Measurements from ENCODE around the gene FAM111B. TPM values are rescaled to one million over a fixed set of nuclear protein-coding genes. Genes with fewer than 3 reads are reported as not detected.

FAM111B gene
- total RNA-seq, 3 donors from 2014 or later (not counting 1 experiment from before 2014, with no cell fraction given) = 1.2 to 1.9 (median 1.4) TPM

DNA sequence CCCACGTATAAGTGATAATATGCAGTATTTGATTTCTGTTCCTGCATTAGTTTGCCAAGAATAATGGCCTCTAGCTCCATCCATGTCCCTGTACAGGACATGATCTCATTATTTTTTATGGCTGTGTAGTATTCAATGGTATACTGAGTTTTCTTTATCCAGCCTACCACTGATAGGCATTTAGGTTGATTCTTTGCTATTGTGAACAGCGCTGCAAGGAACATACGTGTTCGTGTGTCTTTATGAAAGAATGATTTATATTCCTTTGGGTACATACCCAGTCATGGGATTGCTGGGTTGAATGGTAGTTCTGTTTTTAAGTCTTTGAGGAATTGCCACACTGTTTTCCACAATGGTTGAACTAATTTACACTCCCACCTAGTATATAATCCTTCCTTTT lies 34.2 kb downstream of the FAM111B start:
- H3K36me3 ChIP-seq (ENCODE audit: control insufficient read depth, insufficient read depth, low read length) = peaks cover 10% of the 10 kb centered on the region
- no peak overlapping the region for H3K4me3 ChIP-seq (ENCODE audit: low read length)
- H3K9me3 ChIP-seq (ENCODE audit: control insufficient read depth, insufficient read depth, low read length) = no peaks in the 10 kb centered on the region
- peaks cover 18% of the 10 kb centered on the region for H3K4me1 ChIP-seq (ENCODE audit: control insufficient read depth, insufficient read depth, low read length)
- H3K36me3 Mint-ChIP-seq = no peaks in the 10 kb centered on the region
- TF ChIP-seq, protein P1, sequence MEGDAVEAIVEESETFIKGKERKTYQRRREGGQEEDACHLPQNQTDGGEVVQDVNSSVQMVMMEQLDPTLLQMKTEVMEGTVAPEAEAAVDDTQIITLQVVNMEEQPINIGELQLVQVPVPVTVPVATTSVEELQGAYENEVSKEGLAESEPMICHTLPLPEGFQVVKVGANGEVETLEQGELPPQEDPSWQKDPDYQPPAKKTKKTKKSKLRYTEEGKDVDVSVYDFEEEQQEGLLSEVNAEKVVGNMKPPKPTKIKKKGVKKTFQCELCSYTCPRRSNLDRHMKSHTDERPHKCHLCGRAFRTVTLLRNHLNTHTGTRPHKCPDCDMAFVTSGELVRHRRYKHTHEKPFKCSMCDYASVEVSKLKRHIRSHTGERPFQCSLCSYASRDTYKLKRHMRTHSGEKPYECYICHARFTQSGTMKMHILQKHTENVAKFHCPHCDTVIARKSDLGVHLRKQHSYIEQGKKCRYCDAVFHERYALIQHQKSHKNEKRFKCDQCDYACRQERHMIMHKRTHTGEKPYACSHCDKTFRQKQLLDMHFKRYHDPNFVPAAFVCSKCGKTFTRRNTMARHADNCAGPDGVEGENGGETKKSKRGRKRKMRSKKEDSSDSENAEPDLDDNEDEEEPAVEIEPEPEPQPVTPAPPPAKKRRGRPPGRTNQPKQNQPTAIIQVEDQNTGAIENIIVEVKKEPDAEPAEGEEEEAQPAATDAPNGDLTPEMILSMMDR (IDR thresholded peaks at IDR 0.05) = no peak
- intact Hi-C loops (cut with micrococcal nuclease) = loop anchor here (5.0 kb wide), 1 partner anchor 1484 kb away; the partner anchor contains the start of gene CLP1
- peaks cover 48 to 52% of the 10 kb centered on the region in 2 donors for H3K4me1 Mint-ChIP-seq
- H3K27ac Mint-ChIP-seq = peak overlapping the region; percentile 95 to 98
- WGBS (ENCODE audit: insufficient coverage) = 92% methylated on average over 4 of the region's 4 CpGs
- no peaks in the 10 kb centered on the region for H3K27me3 Mint-ChIP-seq (ENCODE audit: low read depth in 2 of 2)
- H3K4me3 Mint-ChIP-seq = peak overlapping the region; percentile 100
- no peak for ATAC-seq
- H3K27ac ChIP-seq (ENCODE audit: low read length) = no peak overlapping the region
- no peaks in the 10 kb centered on the region for H3K9me3 Mint-ChIP-seq
- no peak for DNase-seq
- no peaks in the 10 kb centered on the region for H3K27me3 ChIP-seq (ENCODE audit: control insufficient read depth, insufficient read depth, low read length)

DNA sequence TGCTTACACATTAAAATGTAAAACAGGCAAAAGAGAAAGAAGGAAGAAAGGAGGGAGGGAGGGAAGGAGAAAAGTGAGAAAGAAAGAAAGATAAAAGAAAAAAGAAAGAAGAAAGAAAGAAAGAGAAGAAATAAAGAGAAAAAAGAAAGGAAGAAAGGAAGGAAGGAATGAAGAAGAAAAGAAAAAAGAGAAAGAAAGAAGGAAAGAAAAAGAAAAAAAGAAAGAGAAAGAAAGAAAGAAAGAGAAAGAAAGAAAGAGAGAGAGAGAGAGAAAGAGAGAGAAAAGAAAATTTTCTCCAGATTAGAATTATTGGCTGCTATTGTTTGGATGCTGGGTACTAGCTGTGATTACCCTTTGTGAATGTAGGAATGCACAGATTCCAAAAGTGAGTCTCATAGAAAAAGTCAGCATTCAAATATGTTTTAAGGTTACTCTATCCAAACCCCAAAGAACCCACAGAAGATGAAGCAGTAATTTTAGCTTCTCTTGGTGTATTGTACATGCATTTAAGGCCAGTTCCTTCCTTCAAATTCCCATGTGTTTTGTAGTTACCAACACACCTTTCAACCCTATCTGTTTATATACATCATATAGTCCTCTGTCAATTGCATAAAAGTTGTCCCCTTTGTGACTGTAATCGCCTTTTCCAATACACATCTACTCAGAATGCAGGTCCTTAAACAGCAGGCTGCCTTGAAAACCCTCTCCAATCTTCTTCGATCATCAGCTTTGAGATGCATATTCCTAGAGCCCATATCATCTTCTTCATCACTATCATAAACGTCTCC lies 34.8 kb downstream of the FAM111B start:
- WGBS (ENCODE audit: insufficient coverage) = 0% methylated on average over 3 of the region's 3 CpGs
- TF ChIP-seq, protein P1 (IDR thresholded peaks at IDR 0.05) = no peak
- Histone ChIP-seq H3K36me3 (ENCODE audit: control insufficient read depth, insufficient read depth, low read length) (peaks cover 12% of the 10 kb centered on the region), H3K4me1 (ENCODE audit: control insufficient read depth, insufficient read depth, low read length) (peaks cover 18% of the 10 kb centered on the region), H3K9me3 (ENCODE audit: control insufficient read depth, insufficient read depth, low read length) (no peaks in the 10 kb centered on the region), H3K4me3 (ENCODE audit: low read length) (peak overlapping the region; percentile 88), H3K27ac (ENCODE audit: low read length) (peak overlapping the region; percentile 94), H3K27me3 (ENCODE audit: control insufficient read depth, insufficient read depth, low read length) (no peaks in the 10 kb centered on the region)
- intact Hi-C loops (cut with micrococcal nuclease) = loop anchor here (1.0 to 5.0 kb wide), 3 partner anchors 29 to 1485 kb away; partner anchors contain the start of genes CLP1 and ZFP91
- no peak for ATAC-seq
- no peak for DNase-seq
- Mint-ChIP-seq H3K27me3 (ENCODE audit: low read depth in 2 of 2) (no peaks in the 10 kb centered on the region), H3K4me3 (peak overlapping the region; percentile 100), H3K27ac (peak overlapping the region; percentile 95 to 98), H3K9me3 (no peaks in the 10 kb centered on the region), H3K36me3 (no peaks in the 10 kb centered on the region), H3K4me1 (peaks cover 49 to 50% of the 10 kb centered on the region in 2 donors)

DNA sequence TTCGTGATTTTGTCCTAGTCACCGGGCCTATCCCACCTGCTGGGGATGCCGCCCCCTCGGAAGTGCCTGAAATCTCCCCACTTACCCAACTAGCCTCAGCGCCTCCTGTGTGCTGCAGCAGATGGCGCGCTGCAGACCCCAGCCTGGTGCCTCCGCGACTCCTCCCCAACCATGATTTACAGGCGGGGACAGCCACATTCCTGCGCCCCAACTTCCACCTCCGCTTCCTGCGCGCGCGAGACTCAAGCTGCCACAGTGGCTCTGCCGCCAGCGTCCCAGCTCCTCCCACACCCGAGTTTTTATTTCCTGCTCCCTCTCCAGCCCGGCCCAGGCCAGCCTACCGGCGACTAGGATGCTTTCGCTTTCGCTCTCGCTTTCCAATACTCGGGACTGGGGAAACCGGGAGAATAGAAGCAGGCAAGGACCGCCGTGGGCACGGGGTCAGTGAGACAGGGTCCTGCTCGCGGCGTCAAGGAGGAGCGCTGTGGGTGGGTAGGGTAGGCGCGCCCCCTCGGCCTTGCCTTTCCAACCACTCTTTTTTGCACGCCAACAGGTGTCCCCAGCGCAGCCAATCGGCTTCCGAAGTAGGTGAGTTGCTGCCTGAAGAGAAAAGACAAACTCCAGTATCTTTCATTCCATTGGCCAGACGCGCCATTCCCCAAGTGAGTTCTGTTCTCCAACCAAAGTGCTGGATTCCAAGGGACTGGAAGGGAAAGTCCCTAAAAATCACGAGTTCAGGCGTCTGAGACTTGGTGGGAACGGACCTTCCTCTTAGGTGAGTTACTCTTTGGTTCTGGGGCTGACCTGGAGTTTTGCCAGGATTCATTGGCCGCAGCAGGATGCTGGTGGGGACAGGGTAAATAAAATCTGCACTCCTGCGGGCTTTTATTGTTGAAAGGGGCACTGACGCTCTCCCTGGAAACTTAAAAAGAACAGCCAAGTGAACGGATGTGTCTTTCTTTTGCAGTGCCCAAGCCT lies 35.8 kb downstream of the FAM111B start, which contains the start of gene FAM111A:
TSS of gene FAM111A (plus strand) at position 327 of the 978 bp plus-strand sequence. CDS start 6,017 bp downstream, outside the sequence.
- H3K4me3 Mint-ChIP-seq = peak within 1 kb of the TSS; percentile 100
- DNase-seq = peak; percentile 75 to 94
- H3K36me3 Mint-ChIP-seq = no peaks in the 10 kb centered on the region
- H3K27ac ChIP-seq (ENCODE audit: low read length) = peak within 1 kb of the TSS; percentile 94
- peaks cover 18% of the 10 kb centered on the region for H3K4me1 ChIP-seq (ENCODE audit: control insufficient read depth, insufficient read depth, low read length)
- H3K36me3 ChIP-seq (ENCODE audit: control insufficient read depth, insufficient read depth, low read length) = peaks cover 11% of the 10 kb centered on the region
- H3K4me3 ChIP-seq (ENCODE audit: low read length) = peak within 1 kb of the TSS; percentile 88
- H3K9me3 ChIP-seq (ENCODE audit: control insufficient read depth, insufficient read depth, low read length) = no peaks in the 10 kb centered on the region
- ATAC-seq = peak; percentile 83 to 92 (median 85)
- TF ChIP-seq, protein P1 (IDR thresholded peaks at IDR 0.05) = no peak
- H3K27me3 Mint-ChIP-seq (ENCODE audit: low read depth in 2 of 2) = no peaks in the 10 kb centered on the region
- H3K9me3 Mint-ChIP-seq = no peaks in the 10 kb centered on the region
- under 1% methylated on average over 50 of the region's 50 CpGs for WGBS (ENCODE audit: insufficient coverage)
- H3K4me1 Mint-ChIP-seq = peaks cover 50 to 52% of the 10 kb centered on the region in 2 donors
- no peaks in the 10 kb centered on the region for H3K27me3 ChIP-seq (ENCODE audit: control insufficient read depth, insufficient read depth, low read length)
- intact Hi-C loops (cut with micrococcal nuclease) = loop anchor here (1.0 to 5.0 kb wide), 3 partner anchors 28 to 1486 kb away; partner anchors contain the start of genes CLP1 and ZFP91
- peak within 1 kb of the TSS; percentile 95 to 98 for H3K27ac Mint-ChIP-seq
